NCI-H524 treated with DMSO at 0.1 percent for 48 hours (cell line): ENCODE data around the gene IPO13.

ENCODE experiments used
- DNase-seq: peaks from one replicate; lab custom pipeline; 2025; lab: John Stamatoyannopoulos, UW

IPO13 gene

GRCh38 chr1:43974443-43975248 is 27.9 kb downstream of the IPO13 start, which contains the start of gene ATP6V0B:
TSS of gene ATP6V0B (plus strand) at chr1:43974960. CDS start at chr1:43975041, 81 bp downstream.
- peak; percentile 83 for DNase-seq

DNA sequence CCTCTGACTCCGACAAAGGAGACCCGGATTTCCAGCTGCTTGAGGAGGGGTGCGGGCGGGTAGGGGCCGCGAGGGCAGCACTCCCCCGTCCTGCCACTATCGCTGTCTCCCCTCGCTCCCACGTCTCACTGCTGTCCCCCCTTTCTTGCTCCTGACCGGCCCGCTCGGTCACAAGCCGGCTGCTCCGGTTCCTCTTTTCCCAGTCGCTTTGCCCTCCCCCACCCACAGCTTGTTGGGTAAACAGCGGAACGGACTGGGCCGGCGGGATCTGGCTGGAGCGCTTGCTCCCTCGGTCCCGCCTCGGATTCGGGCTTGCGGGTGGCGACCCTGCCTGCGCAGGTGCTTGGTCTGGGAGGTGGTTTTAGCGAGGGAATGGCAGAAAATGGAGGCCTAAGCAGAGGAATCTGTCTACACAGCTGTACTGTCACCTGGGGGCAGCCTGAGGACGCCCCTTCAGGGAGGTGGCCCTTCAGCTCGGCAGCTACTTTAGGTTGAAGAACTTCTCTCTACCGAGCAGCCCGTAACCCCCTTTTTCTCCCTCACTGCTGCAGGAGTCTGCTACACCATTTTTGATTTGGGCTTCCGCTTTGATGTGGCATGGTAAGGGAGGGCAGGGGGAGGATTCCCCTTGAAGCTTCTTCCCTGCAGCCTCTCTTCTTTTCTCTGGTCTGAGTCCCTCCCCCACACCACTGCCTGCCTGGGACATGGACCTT is 28.7 kb downstream of the IPO13 start:
- DNase-seq, result no peak

DNA sequence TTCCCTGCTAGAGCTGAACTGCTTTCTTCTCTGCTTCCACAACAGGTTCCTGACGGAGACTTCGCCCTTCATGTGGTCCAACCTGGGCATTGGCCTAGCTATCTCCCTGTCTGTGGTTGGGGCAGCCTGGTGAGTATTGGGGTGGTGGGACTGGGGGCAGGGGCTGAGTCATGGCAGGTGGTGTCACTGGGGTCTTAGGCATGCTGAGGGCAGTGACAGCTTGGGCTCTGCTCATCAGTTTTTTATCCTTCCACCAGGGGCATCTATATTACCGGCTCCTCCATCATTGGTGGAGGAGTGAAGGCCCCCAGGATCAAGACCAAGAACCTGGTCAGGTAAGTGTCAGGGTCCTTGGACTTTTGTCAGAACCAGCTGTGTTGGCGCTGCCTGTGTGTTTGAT is 29.3 kb downstream of the IPO13 start:
- DNase-seq, result no peak

DNA sequence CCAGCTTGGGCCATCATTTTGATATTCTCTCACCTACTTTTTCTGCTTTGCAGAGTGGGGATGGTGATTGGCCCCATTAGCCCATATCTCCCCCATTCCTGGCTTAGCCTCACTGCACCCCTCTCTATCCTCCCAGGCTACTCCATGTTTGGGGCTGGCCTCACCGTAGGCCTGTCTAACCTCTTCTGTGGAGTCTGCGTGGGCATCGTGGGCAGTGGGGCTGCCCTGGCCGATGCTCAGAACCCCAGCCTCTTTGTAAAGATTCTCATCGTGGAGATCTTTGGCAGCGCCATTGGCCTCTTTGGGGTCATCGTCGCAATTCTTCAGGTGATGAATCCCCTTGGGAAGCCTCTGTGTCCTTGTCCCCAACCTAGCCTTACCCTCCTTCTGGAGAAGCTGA is 30.1 kb downstream of the IPO13 start:
- DNase-seq, result no peak

DNA sequence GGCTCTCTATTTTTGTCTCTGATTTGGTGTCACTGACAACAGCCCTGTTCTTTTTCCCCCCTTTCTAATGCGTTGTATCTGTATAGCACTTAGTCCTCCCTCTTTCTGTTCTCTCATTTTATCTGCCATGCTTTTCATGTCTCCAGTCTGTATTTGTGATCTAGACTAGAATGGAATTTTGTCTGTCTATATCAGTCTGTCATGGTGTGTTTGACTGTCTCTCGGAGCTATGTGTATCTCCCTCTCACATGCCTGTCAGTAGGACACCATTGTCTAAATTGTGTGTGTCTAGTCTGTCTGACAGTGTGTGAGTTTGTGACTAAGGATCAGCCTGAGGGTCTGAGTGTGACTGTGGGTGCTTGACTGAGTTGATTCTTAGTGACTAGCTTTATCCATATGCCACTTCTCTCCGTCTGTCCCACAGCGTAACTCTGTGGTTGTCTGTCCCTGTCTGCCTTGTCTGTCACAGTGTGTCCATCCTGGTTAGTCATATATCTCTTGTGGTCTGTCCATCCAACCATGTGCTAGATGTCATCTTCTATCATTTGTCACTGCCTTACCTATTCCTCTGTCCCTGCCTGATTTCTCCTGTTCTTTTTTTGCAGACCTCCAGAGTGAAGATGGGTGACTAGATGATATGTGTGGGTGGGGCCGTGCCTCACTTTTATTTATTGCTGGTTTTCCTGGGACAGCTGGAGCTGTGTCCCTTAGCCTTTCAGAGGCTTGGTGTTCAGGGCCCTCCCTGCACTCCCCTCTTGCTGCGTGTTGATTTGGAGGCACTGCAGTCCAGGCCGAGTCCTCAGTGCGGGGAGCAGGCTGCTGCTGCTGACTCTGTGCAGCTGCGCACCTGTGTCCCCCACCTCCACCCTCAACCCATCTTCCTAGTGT is 30.9 kb downstream of the IPO13 start:
- no peak for DNase-seq

GRCh38 chr1:43978264-43978550 is 31.5 kb downstream of the IPO13 start:
- no peak for DNase-seq

DNA sequence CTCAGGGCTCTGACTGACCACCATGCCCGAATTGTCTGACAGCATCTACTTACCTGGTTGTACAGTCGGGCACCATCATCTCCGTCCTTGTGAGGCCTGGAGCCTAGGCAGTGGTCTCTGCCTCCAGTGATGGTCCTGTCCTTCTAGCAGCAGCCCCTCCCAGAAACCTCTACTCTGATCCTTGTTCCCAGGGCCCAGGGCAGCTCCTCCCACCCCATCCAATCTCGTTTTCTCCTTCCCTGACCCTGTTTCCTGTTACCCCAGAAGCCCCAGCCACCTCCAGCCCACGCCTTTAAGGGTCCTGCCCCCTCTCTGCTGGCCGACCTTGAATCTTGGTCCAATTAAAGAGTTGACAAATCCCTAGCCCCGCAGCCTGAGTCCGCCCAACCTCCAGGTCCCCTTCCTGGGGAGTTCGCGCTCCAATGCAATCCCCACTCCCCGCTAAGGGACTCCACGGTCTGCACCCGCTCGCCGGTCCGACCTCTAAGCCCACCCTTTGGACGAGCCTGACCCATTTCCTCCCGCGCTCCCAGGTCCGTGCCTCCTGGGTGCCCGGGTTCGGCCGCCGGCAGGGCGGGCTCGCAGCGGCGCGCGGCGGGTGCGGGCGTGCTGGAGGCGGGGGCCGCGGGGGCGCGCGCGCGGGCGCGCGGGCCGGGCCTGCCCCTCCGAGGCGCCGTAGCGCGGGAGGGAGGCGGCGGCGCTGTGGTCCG is 32.0 kb downstream of the IPO13 start, which contains the start of gene B4GALT2:
Gene B4GALT2 (plus strand): TSS at position 660 of the 710 bp plus-strand sequence. CDS start 1,951 bp downstream, outside the sequence.
- DNase-seq, result no peak

DNA sequence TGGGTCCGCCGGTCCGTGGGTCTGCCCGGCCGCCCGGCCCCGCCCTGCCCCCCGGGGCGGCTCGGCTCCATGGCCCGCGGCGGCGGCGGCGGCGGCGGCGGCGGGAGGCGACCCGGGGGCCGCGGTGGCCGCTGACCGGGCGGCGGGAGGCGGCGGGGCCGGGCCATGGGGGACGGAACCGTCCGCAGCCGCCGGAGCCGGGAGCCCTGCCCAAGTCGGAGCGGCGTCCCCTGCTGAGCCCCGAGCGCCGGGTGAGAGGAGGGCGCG is 32.4 kb downstream of the IPO13 start:
- DNase-seq, result no peak

DNA sequence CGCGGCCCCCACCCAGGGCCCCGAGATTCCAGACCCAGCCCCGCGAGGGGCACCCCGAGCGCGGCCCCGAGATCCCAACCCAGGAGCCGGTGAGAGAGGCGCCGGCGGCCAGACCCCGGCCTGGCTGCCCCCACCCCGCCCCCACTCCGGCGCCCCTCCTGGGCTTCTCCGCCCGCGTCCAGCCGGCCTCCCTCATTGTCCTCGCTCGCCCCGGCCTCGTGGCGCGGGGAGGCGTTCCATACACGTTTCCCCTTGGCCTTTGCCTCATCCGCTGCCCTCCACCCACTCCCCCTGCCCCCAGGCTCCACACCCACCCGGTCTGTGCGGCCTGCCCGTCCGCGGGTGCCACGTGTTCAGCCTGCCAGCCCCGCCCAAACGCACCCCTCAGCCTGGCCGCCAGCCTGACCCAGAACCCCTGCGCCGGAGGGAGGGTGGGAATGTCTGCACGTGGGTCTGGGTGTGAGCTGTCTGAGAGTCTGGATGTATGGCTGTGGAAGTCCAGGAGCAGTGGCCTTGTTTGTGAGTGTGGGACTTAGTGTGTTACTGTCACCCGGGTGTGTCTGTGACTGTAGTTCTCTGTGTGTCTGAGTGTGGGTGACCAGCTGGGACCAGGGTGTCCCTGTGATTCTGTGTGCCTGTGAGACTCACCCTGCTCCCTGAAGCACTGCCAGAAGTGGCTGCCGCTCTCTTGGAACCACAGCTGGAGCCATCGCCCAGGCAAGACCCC is 32.9 kb downstream of the IPO13 start:
- DNase-seq, result no peak

DNA sequence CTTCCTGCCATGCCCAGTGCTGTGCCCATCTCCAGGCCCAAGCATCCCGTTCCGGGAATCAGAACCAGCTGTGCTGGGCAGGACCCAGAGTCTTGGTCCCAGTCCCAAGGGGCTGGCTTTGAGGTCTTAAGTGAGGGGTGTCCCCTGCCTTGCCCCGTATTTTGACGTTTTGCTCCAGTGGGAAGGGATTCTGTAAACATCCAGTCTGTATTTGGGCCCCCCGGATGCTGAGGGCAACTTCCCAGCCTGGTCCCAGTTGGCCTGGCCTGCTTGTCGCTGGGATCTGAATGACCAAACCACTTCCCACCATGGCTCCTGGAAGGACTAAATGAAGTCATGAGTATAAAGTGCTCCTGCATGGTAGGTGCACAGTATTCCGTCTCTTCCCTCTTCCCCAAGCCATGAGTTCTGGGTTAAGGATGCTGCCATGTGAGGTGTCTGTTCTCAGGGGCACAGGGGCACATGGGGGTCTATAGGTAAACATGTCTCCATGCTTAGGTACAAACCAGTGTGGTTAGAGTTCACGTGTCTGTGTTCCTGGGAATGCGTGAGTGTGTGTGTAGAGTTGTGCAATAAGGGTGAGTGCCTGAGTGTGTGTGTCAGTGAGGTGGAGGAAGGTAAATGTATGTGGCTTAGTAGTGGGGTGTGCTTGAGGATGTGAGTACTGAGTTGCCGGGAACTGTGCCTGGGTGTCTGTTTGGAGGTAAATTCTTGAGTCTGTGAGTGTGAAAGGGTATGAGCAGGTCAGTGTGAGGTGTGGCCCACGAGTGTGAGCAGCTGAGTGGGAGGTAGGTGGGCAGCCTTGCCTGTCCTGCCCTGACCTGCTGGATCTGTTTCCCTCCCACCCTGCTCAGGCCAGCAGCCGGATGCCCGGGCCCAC is 33.7 kb downstream of the IPO13 start:
- DNase-seq, result no peak

DNA sequence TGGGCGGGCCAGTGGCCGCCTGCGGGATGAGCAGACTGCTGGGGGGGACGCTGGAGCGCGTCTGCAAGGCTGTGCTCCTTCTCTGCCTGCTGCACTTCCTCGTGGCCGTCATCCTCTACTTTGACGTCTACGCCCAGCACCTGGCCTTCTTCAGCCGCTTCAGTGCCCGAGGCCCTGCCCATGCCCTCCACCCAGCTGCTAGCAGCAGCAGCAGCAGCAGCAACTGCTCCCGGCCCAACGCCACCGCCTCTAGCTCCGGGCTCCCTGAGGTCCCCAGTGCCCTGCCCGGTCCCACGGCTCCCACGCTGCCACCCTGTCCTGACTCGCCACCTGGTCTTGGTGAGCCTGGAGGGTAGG is 34.4 kb downstream of the IPO13 start:
- DNase-seq, result no peak

- no peak for DNase-seq
Observed at GRCh38 chr1:43981636-43982035, 34.9 kb downstream of the IPO13 start.

DNA sequence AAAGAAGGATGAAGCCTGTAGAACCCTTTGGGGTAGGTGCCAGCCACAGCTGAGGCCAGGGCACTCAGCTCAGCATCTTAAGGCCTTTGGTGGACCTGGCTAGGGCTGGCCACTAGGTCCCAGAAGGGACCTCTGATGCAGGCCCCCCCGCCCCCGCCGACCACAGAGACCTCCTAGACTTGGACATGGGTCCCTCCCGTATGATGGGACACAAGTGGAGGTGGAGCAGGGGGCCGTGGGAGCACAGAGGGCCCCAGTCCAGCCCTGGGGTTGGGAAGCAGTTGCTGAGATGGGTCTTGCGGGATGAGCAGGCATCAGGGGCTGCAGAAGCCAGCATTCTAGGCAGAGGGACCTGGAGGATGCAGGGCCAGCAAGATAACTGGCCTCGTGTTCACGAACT is 35.5 kb downstream of the IPO13 start:
- no peak for DNase-seq

GRCh38 chr1:43982808-43983207 is 36.1 kb downstream of the IPO13 start:
- DNase-seq, result no peak

DNA sequence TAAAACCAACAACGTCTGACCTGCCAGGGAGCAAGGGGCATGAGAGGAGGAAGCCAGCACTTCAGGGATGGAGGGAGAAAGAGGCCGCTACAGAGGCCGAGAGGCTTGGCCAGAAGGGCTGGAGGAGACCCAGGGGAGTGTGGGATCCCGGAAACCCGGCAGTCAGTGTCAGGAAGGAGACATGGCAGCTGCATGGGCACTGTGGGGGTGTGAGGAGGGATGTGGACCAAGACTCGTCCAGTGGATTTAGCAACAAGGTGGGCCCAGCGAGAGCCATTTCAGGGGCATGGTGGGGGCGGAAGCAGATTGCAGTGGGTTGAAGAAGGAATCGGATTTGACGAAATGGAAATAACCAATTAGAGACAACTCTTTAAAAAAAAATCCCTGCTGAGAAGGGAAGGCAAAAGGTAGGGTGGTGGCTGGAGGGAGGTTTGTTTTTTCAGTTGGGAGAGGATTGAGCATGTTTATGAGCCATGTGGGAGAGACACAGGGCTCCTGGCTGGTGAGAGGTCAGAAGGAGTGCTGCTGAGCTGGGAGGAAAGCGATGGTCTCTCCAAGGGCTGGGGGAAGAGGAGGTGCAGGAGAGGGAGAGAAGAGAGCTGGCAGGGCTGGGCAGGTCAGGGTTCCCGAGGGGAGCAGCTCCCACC is 36.6 kb downstream of the IPO13 start:
- DNase-seq, result no peak

DNA sequence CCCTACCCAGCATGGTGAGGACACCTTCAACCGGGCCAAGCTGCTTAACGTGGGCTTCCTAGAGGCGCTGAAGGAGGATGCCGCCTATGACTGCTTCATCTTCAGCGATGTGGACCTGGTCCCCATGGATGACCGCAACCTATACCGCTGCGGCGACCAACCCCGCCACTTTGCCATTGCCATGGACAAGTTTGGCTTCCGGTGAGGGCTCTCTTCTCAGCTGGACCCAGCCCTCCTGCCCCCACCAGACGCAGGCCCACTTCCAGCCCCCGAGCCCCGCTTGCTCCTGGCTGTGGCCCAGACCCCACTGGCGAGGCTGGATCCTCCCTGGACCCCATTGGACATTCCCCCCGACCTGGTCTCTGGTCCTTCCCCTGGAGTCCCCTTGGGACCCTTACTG is 38.1 kb downstream of the IPO13 start:
- DNase-seq, result no peak

- no peak for DNase-seq
Observed at GRCh38 chr1:43985984-43986595, 39.3 kb downstream of the IPO13 start.

DNA sequence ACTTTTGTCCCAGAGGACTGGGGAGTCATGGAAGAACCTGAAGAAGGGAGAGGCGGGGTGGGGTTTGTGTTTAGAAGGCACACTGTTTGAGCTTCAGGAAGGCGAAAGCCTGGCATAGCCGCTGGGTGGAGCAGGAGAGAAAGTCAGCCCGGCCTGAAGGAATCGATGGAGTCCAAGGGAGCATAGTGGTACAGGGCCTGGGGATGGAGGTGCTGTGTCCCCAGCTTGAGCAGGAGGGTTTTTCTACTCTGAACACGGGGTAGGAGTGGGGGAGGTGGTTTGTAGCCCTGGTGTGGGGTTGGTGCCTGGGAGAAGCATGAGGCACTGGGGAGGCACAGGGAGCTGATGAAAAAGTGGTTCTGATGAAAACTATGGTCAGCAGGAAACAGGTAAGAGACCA is 40.0 kb downstream of the IPO13 start:
- no peak for DNase-seq

- no peak for DNase-seq
Observed at GRCh38 chr1:43987159-43987902, 40.6 kb downstream of the IPO13 start.
